ENCODE measurements around the gene HOXA1.

The HOXA1 gene

GRCh38 chr7:27116031-27116961 is 20.5 kb upstream of the HOXA1 start:
- DNase-seq: no peak

- no peak for DNase-seq
These were observed 19.6 kb upstream of the HOXA1 start for GRCh38 chr7:27115221-27116026.

- no peak for DNase-seq
These were observed 19.1 kb upstream of the HOXA1 start for GRCh38 chr7:27114881-27115220.

GRCh38 chr7:27113991-27114769 is 18.4 kb upstream of the HOXA1 start:
- no peak for DNase-seq

DNA sequence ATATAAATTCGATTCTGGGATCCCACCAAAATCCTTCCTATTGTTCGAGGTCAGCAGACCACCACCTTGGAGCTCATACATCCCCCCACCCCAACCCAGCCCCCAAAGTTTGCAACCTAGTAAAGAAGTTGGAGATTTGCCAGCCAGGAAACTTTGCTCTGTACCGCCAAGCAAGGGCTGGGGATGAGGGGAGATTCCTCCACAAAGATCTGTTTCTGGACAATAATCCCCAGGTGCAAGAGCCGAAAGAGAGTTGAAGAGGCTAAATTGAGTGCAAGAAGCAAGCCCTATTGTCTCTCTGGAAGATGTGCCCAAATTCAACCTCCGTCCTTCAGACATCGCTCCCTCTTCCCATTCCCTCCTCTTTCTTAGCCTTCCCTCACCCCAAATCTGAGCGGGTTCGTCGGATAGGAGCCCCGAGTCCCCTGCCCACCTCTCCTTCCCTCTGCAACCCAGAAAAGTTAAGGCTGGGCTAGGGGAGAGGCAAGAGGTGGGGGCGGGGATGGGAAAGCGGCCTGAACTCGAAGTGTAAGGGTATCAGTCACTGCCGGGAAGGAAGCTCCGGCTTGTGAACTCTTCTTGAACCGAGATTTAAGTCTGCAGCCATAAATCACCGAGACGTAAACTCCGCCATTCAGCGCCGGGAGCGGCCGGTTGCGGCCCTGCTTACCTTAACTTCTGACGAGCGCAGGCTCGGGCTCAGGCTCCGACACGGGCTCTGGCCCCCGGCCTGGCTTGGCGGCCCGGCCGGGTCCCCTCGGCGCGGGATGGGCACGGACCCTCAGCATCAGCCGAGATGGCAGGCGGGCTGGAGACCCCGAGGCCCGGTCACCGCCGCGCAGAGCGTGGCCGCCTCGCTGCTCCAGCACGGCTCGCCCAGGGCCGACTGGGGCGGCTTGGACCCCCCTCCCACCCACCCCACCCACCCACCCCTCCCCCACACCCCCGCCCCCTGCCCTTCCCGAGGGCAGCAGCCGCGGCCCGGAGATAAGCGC is 17.5 kb upstream of the HOXA1 start:
- no peak for DNase-seq

GRCh38 chr7:27112361-27112760 is 16.6 kb upstream of the HOXA1 start:
- no peak for DNase-seq

DNA sequence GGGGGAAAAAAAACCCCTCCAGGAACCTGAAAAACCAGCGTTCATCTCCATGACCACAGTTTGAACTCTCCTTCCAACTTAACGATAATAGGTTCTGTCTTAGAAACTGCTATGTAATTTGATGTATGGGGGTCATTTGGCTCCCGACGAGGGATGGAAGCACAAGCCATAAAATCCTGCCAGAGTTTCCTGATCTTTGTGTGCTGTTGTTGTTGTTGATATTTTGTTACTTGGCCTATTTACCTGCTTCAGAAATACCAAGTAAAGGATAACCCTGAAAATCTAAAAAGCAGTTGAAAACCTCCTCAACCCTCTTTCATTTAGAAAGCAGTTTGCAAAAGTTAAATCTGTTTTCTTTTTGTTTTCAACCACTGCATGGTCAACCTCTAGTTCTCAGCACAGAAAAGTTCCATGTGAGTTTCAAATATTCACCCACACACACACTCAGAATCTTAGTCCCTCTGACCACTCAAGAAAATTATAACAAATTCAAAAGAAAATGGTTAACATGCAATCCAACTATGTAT is 16.0 kb upstream of the HOXA1 start:
- no peak for DNase-seq

DNA sequence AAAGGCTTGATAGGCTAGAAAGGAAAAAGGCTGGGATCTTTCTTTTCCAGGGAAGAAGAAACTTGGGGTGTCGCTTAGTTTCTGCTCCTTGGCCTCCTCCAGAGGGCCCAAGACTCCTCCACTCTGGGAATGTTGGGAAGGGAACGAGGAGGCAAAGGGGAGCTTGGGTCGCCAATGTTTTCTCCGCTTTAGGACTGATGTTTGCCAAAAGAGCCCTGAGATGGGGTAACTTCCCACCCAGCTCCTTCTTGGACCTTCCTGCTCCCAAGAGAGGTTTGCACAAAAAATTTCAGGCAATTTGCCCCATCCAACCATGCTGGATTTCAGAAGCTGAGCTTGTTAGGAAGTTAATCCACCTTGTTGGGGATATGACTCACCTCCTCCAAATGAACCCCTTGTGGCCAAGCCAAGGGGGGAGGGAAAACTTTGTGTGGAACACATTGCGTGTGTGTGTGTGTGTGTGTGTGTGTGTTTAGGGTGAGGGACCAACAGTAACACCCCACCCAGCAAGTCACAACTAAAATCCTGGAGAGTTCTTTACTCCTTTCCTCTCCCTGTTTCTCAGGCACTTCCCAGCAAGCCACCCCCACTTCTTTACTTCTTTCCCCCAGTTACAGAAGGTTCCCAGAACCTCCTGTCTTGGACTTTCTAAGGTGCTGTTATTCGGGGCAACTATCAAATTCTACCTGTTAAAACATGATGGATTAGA is 15.4 kb upstream of the HOXA1 start:
- no peak for DNase-seq

- no peak for DNase-seq
These were observed 14.6 kb upstream of the HOXA1 start for GRCh38 chr7:27110186-27111031.

GRCh38 chr7:27109466-27110185 is 13.8 kb upstream of the HOXA1 start:
- DNase-seq: no peak

GRCh38 chr7:27108390-27109127 is 12.8 kb upstream of the HOXA1 start:
- no peak for DNase-seq

DNA sequence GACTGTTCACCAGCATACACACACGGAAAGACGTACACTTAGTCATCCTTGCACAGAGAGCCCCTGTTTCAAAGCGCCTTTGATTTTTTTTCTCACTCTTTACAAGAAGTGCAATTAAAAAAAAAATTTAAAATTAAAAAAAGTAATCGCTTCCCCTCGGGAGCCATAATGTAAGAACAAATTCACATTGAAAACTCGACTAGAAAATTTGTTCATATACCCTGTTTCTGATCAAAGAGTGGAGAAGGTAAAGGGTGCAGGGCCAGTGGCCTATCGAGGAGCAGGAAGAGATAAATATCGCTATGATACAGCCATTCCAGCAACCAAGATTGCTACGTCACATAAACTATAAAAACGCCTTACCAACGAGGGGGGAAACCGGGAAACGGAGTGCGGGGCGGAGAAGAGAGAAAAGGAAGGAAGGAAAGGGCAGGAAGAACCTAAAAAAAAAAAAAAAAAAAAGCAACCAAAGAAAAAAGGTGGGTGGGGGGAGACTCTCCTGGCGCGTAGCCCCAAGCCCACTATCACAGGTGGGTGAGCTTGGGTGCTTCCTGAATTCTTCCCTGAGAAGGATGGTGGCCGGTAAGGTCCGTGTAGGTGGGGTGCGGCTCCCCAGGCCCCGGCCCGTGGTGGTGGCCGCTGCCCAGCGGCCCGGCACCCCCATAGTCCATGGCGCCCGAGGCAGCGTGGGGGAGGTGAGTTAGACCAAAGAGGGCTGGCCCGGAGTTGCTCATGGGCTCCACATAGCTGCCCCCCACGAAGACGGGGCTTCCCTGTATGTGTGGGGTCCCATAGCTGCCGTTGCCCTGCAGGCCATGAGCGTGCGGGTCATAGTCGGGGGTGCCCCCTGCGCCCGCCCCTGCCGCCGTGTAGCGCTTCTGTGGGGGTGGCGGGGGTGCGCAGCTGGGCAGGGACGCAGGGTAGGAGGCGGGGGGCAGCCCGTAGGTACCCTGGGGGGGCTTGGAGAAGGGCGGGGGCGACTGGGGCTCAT is 11.9 kb upstream of the HOXA1 start:
- DNase-seq: no peak

GRCh38 chr7:27106901-27107240 is 11.1 kb upstream of the HOXA1 start:
- DNase-seq: no peak

DNA sequence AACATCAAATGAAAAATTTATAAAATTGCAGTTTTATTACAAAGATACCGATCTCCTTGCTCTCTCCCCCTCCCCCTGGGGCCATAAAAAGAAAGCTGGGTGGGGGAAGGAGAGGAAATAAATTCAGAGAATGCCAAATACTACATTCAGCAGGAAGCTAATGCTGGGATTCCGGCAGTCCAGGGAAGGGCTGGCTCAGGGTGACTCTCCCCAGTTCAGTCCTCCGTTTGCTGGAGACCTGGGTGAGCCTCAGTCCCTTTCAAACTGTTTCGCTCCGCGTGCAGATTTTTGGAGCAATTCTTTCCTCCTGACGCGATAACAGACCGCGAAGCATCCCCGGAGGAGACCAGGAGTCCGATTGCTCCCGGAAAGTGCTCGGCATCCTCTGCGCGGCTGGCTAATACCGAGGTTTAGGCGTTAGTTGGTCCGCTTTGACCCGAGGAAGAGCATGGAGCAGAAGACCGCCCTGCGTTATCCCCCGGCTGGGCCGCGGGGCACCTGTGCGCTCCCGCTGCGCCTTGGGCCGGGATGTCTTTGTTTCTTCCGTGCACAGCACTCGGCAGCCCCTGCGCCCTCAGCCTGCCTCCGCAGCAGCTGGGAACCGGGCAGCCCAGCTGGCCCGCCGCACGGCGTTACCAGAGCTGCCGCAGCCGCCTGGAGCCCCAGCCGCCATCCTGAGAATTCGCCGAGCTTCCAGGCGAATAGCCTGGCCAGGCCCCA is 10.5 kb upstream of the HOXA1 start:
- DNase-seq: no peak

DNA sequence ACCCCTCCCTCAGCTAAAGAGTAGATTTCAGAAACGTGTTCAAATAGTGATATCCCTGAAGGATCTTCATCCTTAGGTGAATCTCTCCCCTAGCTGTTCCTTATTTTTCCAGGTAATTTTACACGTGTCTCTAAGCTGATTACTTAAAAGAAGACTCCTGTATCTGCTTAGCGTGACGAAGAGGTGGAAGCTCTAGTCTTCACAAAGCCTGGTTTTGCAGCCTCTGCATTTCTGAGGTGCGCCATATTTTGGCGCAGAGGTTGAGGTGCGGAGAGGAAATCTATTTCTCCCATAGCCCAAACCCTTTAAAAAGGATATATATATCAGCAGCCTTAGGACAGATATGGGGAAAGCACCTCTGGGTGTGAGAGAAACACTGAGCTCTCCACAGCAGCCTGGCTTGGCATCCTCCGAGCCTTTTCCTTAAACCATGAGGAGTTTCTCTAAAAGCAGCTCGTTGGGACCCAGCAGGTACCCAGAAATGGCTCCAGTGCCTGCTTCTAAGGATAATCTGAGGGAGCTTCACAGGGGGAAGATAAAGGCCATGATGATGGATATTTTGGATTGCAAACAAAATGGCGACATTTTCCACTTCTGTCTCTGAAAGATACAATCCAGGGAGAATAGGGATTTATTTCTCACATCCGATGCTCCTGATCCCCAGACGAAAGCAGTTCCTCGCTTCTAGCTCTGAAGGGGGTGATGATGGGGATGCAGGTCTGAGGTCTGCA is 9.7 kb upstream of the HOXA1 start:
- DNase-seq: no peak
